ENCODE measurements around the gene NARS2.

- TF ChIP-seq CTCF (IDR thresholded peaks at IDR 0.05; ENCODE audit: low read depth, low read length, poor library complexity, severe bottlenecking), result no peak
- no peak for TF ChIP-seq EZH2phosphoT487 (IDR thresholded peaks at IDR 0.05; ENCODE audit: borderline replicate concordance, low read length)
Measured at GRCh38 chr11:78570031-78570430, 4.6 kb downstream of the NARS2 start.
